WTC11 (cell line): Measurements from ENCODE around the gene IL5. TPM values are rescaled to one million over a fixed set of nuclear protein-coding genes. Genes with fewer than 3 reads are reported as not detected.

ENCODE experiments used
- ATAC-seq: fragments of 200-7000 bp; cut with Tn5 transposase; 2 replicates; pipeline ENCODE4 v1.10.0; 2021; ENCODE audit warnings: mild to moderate bottlenecking, moderate library complexity
- CTCF ChIA-PET: fragments of 300-600 bp; sonication (Branson Sonifier 250); formaldehyde crosslinking; loops from one replicate; lab custom pipeline; 2021; ENCODE audit warnings: antibody characterized with exemption; lab: Charles Lee
- POLR2A ChIA-PET: fragments of 350-600 bp; sonication (Branson Sonifier 250); formaldehyde crosslinking; loops from one replicate; lab custom pipeline; 2021; ENCODE audit warnings: antibody characterized with exemption; lab: Charles Lee
- DNase-seq: peaks from one replicate; pipeline ENCODE4 v3.0.0; 2021; ENCODE audit warnings: low spot score
- H3K27ac Mint-ChIP-seq: 2 replicates; pipeline ENCODE4 v1.8.0; 2021; ENCODE audit warnings: mixed read lengths
- H3K27me3 Mint-ChIP-seq: 2 replicates; pipeline ENCODE4 v1.8.0; 2021; ENCODE audit warnings: low read depth, mild to moderate bottlenecking, moderate library complexity, mixed read lengths
- H3K36me3 Mint-ChIP-seq: 2 replicates; pipeline ENCODE4 v1.8.0; 2021; ENCODE audit warnings: mixed read lengths
- H3K4me1 Mint-ChIP-seq: 2 replicates; pipeline ENCODE4 v1.8.0; 2022; ENCODE audit warnings: mixed read lengths
- H3K4me3 Mint-ChIP-seq: 2 replicates; pipeline ENCODE4 v1.8.0; 2021; ENCODE audit warnings: mild to moderate bottlenecking, moderate library complexity, mixed read lengths
- H3K9me3 Mint-ChIP-seq: 2 replicates; pipeline ENCODE4 v1.8.0; 2021; ENCODE audit warnings: mixed read lengths
- AFF4 ChIP-seq: sonication (generic); formaldehyde crosslinking; IDR thresholded peaks from 2 replicates; pipeline ENCODE4 v1.8.1; 2023; ENCODE audit warnings: mild to moderate bottlenecking, missing genetic modification reagents, borderline replicate concordance
- FOXJ3 ChIP-seq: sonication (generic); formaldehyde crosslinking; IDR thresholded peaks from 2 replicates; pipeline ENCODE4 v1.9.0; 2021; ENCODE audit warnings: missing genetic modification reagents, mild to moderate bottlenecking, borderline replicate concordance
- JAZF1 ChIP-seq: fragments of 250-450 bp; sonication (Bioruptor Pico); IDR thresholded peaks from 2 replicates; pipeline ENCODE4 v1.9.0; 2021; ENCODE audit warnings: moderate library complexity, mild to moderate bottlenecking, inconsistent platforms
- NFYB ChIP-seq: sonication (generic); formaldehyde crosslinking; conservative IDR thresholded peaks from 2 replicates; pipeline ENCODE4 v1.8.0; 2022; ENCODE audit warnings: low read depth, missing genetic modification reagents
- TP53 ChIP-seq: sonication (generic); formaldehyde crosslinking; IDR thresholded peaks from 2 replicates; pipeline ENCODE4 v1.8.1; 2023; ENCODE audit warnings: mild to moderate bottlenecking, missing genetic modification reagents
- ZNF281 ChIP-seq: sonication (generic); formaldehyde crosslinking; IDR thresholded peaks from 2 replicates; pipeline ENCODE4 v1.8.0; 2023; ENCODE audit warnings: mild to moderate bottlenecking, missing genetic modification reagents
- ZNF416 ChIP-seq: fragments of 250-450 bp; sonication (Bioruptor Pico); IDR thresholded peaks from 2 replicates; pipeline ENCODE4 v1.9.0; 2021; ENCODE audit warnings: mild to moderate bottlenecking, inconsistent platforms
- ZNF423 ChIP-seq: fragments of 250-450 bp; sonication (Bioruptor Pico); IDR thresholded peaks from 2 replicates; pipeline ENCODE4 v2.1.2; 2022; ENCODE audit warnings: mild to moderate bottlenecking, moderate library complexity
- ZSCAN18 ChIP-seq: fragments of 250-450 bp; sonication (Bioruptor Pico); IDR thresholded peaks from 2 replicates; pipeline ENCODE4 v2.1.2; 2022; ENCODE audit warnings: mild to moderate bottlenecking, moderate library complexity
- total RNA-seq: library from RNA; stranded (reverse); gene quantifications from 3 replicates; pipeline ENCODE4 v1.2.3, GENCODE V29; 2021
- TF ChIP-seq, protein P1 (sequence below): fragments of 250-450 bp; sonication (Bioruptor Pico); IDR thresholded peaks from 2 replicates; pipeline ENCODE4 v1.9.0; 2021; ENCODE audit warnings: moderate library complexity, mild to moderate bottlenecking, inconsistent platforms, borderline replicate concordance
- TF ChIP-seq, protein P2 (sequence below): sonication (generic); formaldehyde crosslinking; IDR thresholded peaks from 2 replicates; pipeline ENCODE4 v1.8.0; 2023; ENCODE audit warnings: missing genetic modification reagents

Gene IL5
- total RNA-seq, 1 experiment from 2014 or later: not detected

- TF ChIP-seq AFF4 (CRISPR knock-in tag): no peak
- TF ChIP-seq ZSCAN18 (CRISPR knock-in tag): no peak
Measured at GRCh38 chr5:132539716-132540115, 3.6 kb downstream of the IL5 start (continued).

GRCh38 chr5:132530946-132531345, 12.4 kb downstream of the IL5 start:
- peaks cover 15% of the 10 kb centered on the region for H3K27me3 Mint-ChIP-seq
- no peaks in the 10 kb centered on the region; the same call in 1 of the 2 replicates for H3K9me3 Mint-ChIP-seq
- ATAC-seq: no peak
- no peaks in the 10 kb centered on the region for H3K36me3 Mint-ChIP-seq
- ChIA-PET POLR2A (no interaction called here), CTCF (interaction anchor here (0.9 kb wide), 1 partner anchor 289 kb away, joined by 3 read pairs; no protein-coding TSS in a partner anchor)
- no peak overlapping the region for H3K27ac Mint-ChIP-seq
- no peak for DNase-seq
- TF ChIP-seq TP53 (CRISPR knock-in tag): no peak
- no peak for TF ChIP-seq NFYB
- TF ChIP-seq ZNF423 (CRISPR knock-in tag): no peak
- H3K4me1 Mint-ChIP-seq: no peaks in the 10 kb centered on the region
- no peak overlapping the region for H3K4me3 Mint-ChIP-seq

- CTCF ChIA-PET: no interaction called here
- ATAC-seq (no peak), DNase-seq (no peak)
- POLR2A ChIA-PET: no interaction called here
- no peaks in the 10 kb centered on the region for H3K9me3 Mint-ChIP-seq
- TF ChIP-seq ZNF416 (CRISPR knock-in tag) (no peak), ZNF281 (CRISPR knock-in tag) (no peak), JAZF1 (CRISPR knock-in tag) (no peak), FOXJ3 (CRISPR knock-in tag) (no peak)
- TF ChIP-seq, protein P1, sequence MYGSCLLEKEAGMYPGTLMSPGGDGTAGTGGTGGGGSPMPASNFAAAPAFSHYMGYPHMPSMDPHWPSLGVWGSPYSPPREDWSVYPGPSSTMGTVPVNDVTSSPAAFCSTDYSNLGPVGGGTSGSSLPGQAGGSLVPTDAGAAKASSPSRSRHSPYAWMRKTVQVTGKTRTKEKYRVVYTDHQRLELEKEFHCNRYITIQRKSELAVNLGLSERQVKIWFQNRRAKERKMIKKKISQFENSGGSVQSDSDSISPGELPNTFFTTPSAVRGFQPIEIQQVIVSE: no peak
- TF ChIP-seq, protein P2, sequence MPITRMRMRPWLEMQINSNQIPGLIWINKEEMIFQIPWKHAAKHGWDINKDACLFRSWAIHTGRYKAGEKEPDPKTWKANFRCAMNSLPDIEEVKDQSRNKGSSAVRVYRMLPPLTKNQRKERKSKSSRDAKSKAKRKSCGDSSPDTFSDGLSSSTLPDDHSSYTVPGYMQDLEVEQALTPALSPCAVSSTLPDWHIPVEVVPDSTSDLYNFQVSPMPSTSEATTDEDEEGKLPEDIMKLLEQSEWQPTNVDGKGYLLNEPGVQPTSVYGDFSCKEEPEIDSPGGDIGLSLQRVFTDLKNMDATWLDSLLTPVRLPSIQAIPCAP (CRISPR knock-in tag): no peak
- no peak overlapping the region for H3K4me3 Mint-ChIP-seq
- H3K27me3 Mint-ChIP-seq: peaks cover 2% of the 10 kb centered on the region; the same call in 1 of the 2 replicates
- H3K4me1 Mint-ChIP-seq: no peaks in the 10 kb centered on the region
- no peaks in the 10 kb centered on the region for H3K36me3 Mint-ChIP-seq
- H3K27ac Mint-ChIP-seq: no peak overlapping the region
Measured at GRCh38 chr5:132528866-132529634, 14.3 kb downstream of the IL5 start.
